ENCODE measurements around the gene SGTA. TPM values are rescaled to one million over a fixed set of nuclear protein-coding genes. Genes with fewer than 3 reads are reported as not detected.

SGTA gene
- total RNA-seq, 4 donors from 2014 or later = 37.0 to 66.6 (median 47.5) TPM

GRCh38 chr19:2726160-2726855 is 56.8 kb downstream of the SGTA start:
- Histone ChIP-seq H3K36me3 (no peaks in the 10 kb centered on the region), H3K4me1 (peaks cover 0 to 16% (median 7%) of the 10 kb centered on the region in 4 donors), H3K4me3 (no peak overlapping the region), H3K27me3 (peaks cover 60% of the 10 kb centered on the region), H3K27ac (no peak overlapping the region), H3K9me3 (no peaks in the 10 kb centered on the region)
- intact Hi-C loops (cut with DNase I; ENCODE audit: low total_unique reads) (no loop called here), in situ Hi-C loops (cut with MboI; ENCODE audit: low pct_ligation_motif_present in 1 of 4, low pct_unique_long_range_greater_than_20kb in 1 of 4, low sequenced_read_pairs in 3 of 4) (no loop called here)
- DNase-seq = no peak
- TF ChIP-seq EP300 (IDR thresholded peaks at IDR 0.05; ENCODE audit: low read depth) (no peak), CTCF (IDR thresholded peaks at IDR 0.05) (no peak), POLR2AphosphoS5 (IDR thresholded peaks at IDR 0.05) (no peak), POLR2A (IDR thresholded peaks at IDR 0.05) (no peak)
- WGBS, 2 donors (ENCODE audit: low coverage in 1 of 2) = 76% methylated on average over 14 of the region's 15 CpGs; no CpG with 5 or more reads in 1 of the 2 donors

GRCh38 chr19:2724148-2724557 is 58.9 kb downstream of the SGTA start:
- in situ Hi-C loops (cut with MboI; ENCODE audit: low pct_ligation_motif_present in 1 of 4, low pct_unique_long_range_greater_than_20kb in 1 of 4, low sequenced_read_pairs in 3 of 4) = no loop called here
- Histone ChIP-seq H3K4me3 (no peak overlapping the region), H3K27ac (no peak overlapping the region), H3K36me3 (no peaks in the 10 kb centered on the region), H3K9me3 (no peaks in the 10 kb centered on the region), H3K27me3 (peaks cover 79% of the 10 kb centered on the region), H3K4me1 (peaks cover 9 to 28% (median 19%) of the 10 kb centered on the region in 4 donors)
- 70% methylated on average over 7 of the region's 7 CpGs; no CpG with 5 or more reads in 1 of the 2 donors for WGBS, 2 donors (ENCODE audit: low coverage in 1 of 2)
- intact Hi-C loops (cut with DNase I; ENCODE audit: low total_unique reads) = no loop called here
- TF ChIP-seq EP300 (IDR thresholded peaks at IDR 0.05; ENCODE audit: low read depth) (no peak), CTCF (IDR thresholded peaks at IDR 0.05) (no peak), POLR2A (IDR thresholded peaks at IDR 0.05) (no peak), POLR2AphosphoS5 (IDR thresholded peaks at IDR 0.05) (no peak)
- no peak for DNase-seq

DNA sequence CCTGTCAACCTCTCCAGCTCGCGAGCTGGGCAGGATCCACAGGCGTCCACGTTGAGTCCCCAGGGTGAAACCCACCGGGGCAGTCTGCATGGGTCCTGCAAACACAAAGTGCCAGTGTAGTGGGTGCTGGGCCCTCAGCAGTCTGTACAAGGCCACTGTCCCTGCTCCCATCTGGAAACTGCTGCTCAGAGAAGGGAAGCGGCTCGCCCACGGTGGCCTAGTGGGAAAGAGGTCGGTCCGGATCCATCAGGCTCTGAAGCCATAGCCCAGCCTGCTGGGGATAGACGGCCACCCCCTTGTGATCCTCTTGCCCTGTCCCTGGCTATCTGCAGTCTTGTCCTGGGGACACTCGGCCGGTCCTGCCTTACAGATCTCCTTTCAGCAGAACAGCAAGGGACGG is 59.3 kb downstream of the SGTA start:
- peaks cover 83% of the 10 kb centered on the region for H3K27me3 ChIP-seq
- intact Hi-C loops (cut with DNase I; ENCODE audit: low total_unique reads) (no loop called here), in situ Hi-C loops (cut with MboI; ENCODE audit: low pct_ligation_motif_present in 1 of 4, low pct_unique_long_range_greater_than_20kb in 1 of 4, low sequenced_read_pairs in 3 of 4) (no loop called here)
- no peaks in the 10 kb centered on the region for H3K9me3 ChIP-seq
- no peaks in the 10 kb centered on the region for H3K36me3 ChIP-seq
- peak overlapping the region in 1 of 4 donors; percentile 10 for H3K27ac ChIP-seq
- DNase-seq = no peak
- 76% methylated on average over 10 of the region's 14 CpGs; no CpG with 5 or more reads in 1 of the 2 donors for WGBS, 2 donors (ENCODE audit: low coverage in 1 of 2)
- TF ChIP-seq CTCF (IDR thresholded peaks at IDR 0.05) (no peak), POLR2A (IDR thresholded peaks at IDR 0.05) (no peak), EP300 (IDR thresholded peaks at IDR 0.05; ENCODE audit: low read depth) (no peak), POLR2AphosphoS5 (IDR thresholded peaks at IDR 0.05) (no peak)
- peaks cover 9 to 28% (median 19%) of the 10 kb centered on the region in 4 donors for H3K4me1 ChIP-seq
- no peak overlapping the region for H3K4me3 ChIP-seq

DNA sequence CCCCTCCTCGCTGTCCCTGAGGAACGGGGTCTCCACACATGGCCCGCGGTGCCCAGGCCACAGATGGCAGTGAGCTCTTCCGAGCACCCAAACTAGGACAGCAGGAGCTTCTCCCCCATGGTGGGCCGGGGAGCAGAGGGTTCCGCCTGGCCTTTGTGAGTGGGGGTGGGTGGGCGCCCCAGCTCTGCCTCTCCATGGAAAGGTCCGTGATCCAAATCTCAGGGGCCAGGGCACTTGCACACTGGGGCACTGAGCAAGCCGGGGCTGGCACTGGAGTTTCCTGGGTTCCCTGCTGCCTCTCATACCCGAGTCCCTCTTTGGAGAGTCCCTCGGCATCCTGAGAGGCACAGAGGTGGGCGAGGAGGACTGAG is 59.7 kb downstream of the SGTA start:
- no peak overlapping the region for H3K4me3 ChIP-seq
- no peak for TF ChIP-seq EP300 (IDR thresholded peaks at IDR 0.05; ENCODE audit: low read depth)
- no peak for TF ChIP-seq CTCF (IDR thresholded peaks at IDR 0.05)
- no peak for TF ChIP-seq POLR2AphosphoS5 (IDR thresholded peaks at IDR 0.05)
- TF ChIP-seq POLR2A (IDR thresholded peaks at IDR 0.05) = no peak
- in situ Hi-C loops (cut with MboI; ENCODE audit: low pct_ligation_motif_present in 1 of 4, low pct_unique_long_range_greater_than_20kb in 1 of 4, low sequenced_read_pairs in 3 of 4) (no loop called here), intact Hi-C loops (cut with DNase I; ENCODE audit: low total_unique reads) (no loop called here)
- no peak for DNase-seq
- H3K36me3 ChIP-seq = no peaks in the 10 kb centered on the region
- H3K9me3 ChIP-seq = no peaks in the 10 kb centered on the region
- peaks cover 9 to 28% (median 19%) of the 10 kb centered on the region in 4 donors for H3K4me1 ChIP-seq
- WGBS, 2 donors (ENCODE audit: low coverage in 1 of 2) = 64% methylated on average over 13 of the region's 13 CpGs; no CpG with 5 or more reads in 1 of the 2 donors
- H3K27ac ChIP-seq = peak overlapping the region in 2 of 4 donors; percentile 10 to 14
- H3K27me3 ChIP-seq = peaks cover 88% of the 10 kb centered on the region

Data from transverse colon (tissue), 4 donors.